H1 (cell line): ENCODE data around the gene KATNIP. TPM values are rescaled to one million over a fixed set of nuclear protein-coding genes. Genes with fewer than 3 reads are reported as not detected.

Experiments
- CBX8 ChIP-seq: fragments of 300-800, 300-1000 bp; sonication (generic); IDR thresholded peaks from 2 replicates; pipeline ENCODE4 v1.7.1; 2016; ENCODE audit warnings: low read depth, low read length, borderline replicate concordance
- POLR2AphosphoS5 ChIP-seq: IDR thresholded peaks from 2 replicates; pipeline ENCODE4 v1.6.1; 2011; ENCODE audit warnings: low read depth, low read length
- TEAD4 ChIP-seq: IDR thresholded peaks from 2 replicates; pipeline ENCODE4 v1.6.1; 2012; ENCODE audit warnings: low read depth, low read length, inconsistent platforms, mixed read lengths
- USF2 ChIP-seq: IDR thresholded peaks from 2 replicates; pipeline ENCODE4 v1.6.1; 2011; ENCODE audit warnings: low read length, improper control_type of control experiment
- polyA plus RNA-seq, 7 experiments: library from polyadenylated mRNA; depleted of rRNA in 3 of 7; stranded (reverse) in 5 of 7; unstranded in 2 of 7; fragments of >200 nt in 5 of 7; fragments of 200-250 nt in 2 of 7; gene quantifications; 1 replicate in 5 of 7; 2 replicates in 1 of 7; 4 replicates in 1 of 7; pipeline versions ENCODE4 v1.2.1 to v1.2.3, GENCODE V29; 2011 to 2013; ENCODE audit warnings: missing spikeins in 2 of 7, mixed read lengths in 2 of 7
- total RNA-seq: library from RNA; stranded (reverse); fragmentation: NEBNext Ultra II Directional; extraction: Animal tissue kit (Norgen Biotek cat#: 25700); gene quantifications from 2 replicates; pipeline ENCODE4 v1.2.1, GENCODE V29; 2021

KATNIP gene
- total and polyA plus RNA-seq, 2 of the 8 experiments (the other 6 are each of a cell fraction or from before 2014, with no cell fraction given) = 7.9 to 20.0 TPM

GRCh38 chr16:27597361-27597760, 47.4 kb downstream of the KATNIP start (continued):
- TF ChIP-seq USF2 (no peak), POLR2AphosphoS5 (no peak), CBX8 (no peak), TEAD4 (no peak)
